Activated T-helper 1 cell treated with anti-CD3 and anti-CD28 coated beads, Interleukin-2, amount 50 U/mL, for 16 hours (primary cell): Measurements from ENCODE around the gene METRN.
"Not testable (repeated sequence)": the region's sequence is repeated elsewhere in the genome, so short reads cannot be mapped to it uniquely, and the experiment has no call there.

ENCODE experiments used
- DNase-seq, 2 donors: peaks; one replicate each; pipeline ENCODE4 v3.0.0-alpha.2; 2020; ENCODE audit warnings: low read depth in 1 of 2, low spot score in 1 of 2

The METRN gene

GRCh38 chr16:708959-709358 lies 6.0 kb upstream of the METRN start:
- DNase-seq, result no peak

GRCh38 chr16:709566-710499 lies 5.1 kb upstream of the METRN start:
- DNase-seq, result no peak

GRCh38 chr16:710500-711075 lies 4.3 kb upstream of the METRN start:
- DNase-seq, result no peak

GRCh38 chr16:711084-711483 lies 3.8 kb upstream of the METRN start:
- no peak for DNase-seq

GRCh38 chr16:711548-712320 lies 3.2 kb upstream of the METRN start:
- DNase-seq, result peak; percentile 67 to 70

GRCh38 chr16:712740-713250 lies 2.1 kb upstream of the METRN start:
- DNase-seq, result not testable (repeated sequence)

GRCh38 chr16:714079-714478 lies 839 bp upstream of the METRN start:
- no peak for DNase-seq

GRCh38 chr16:715477-716199 lies 720 bp downstream of the METRN start:
- DNase-seq, result no peak

- DNase-seq, result no peak
Measured at GRCh38 chr16:716200-716568, 1.3 kb downstream of the METRN start.

- DNase-seq, result no peak
Measured at GRCh38 chr16:716768-717325, 1.9 kb downstream of the METRN start.

GRCh38 chr16:717450-718245 lies 2.7 kb downstream of the METRN start:
- DNase-seq, result no peak

- no peak for DNase-seq
Measured at GRCh38 chr16:718389-718788, 3.5 kb downstream of the METRN start.

- no peak for DNase-seq
Measured at GRCh38 chr16:718922-719321, 4.0 kb downstream of the METRN start.

- no peak for DNase-seq
Measured at GRCh38 chr16:719815-720446, 5.0 kb downstream of the METRN start.

GRCh38 chr16:720447-720989 lies 5.6 kb downstream of the METRN start:
- no peak for DNase-seq

- DNase-seq, result peak; percentile 26 to 68
Measured at GRCh38 chr16:720990-721764, 6.3 kb downstream of the METRN start, which contains the start of gene ANTKMT. Gene ANTKMT (plus strand): TSS chr16:721146. CDS start chr16:721275, 129 bp downstream.

- DNase-seq, result no peak
Measured at GRCh38 chr16:721765-722540, 7.0 kb downstream of the METRN start.
